KMS-11 (cell line): ENCODE measurements around the gene KIF3B.
"Not testable (repeated sequence)": the region's sequence is repeated elsewhere in the genome, so short reads cannot be mapped to it uniquely, and the experiment has no call there.

Experiments used
- H2AFZ ChIP-seq: fragments of 200-600 bp; sonication (generic); 2 replicates; pipeline ENCODE4 v1.6.1; 2016; ENCODE audit warnings: antibody characterized with exemption, mixed run types, low read depth
- H3K27ac ChIP-seq: fragments of 200-600 bp; sonication (generic); 2 replicates; pipeline ENCODE4 v1.6.1; 2016; ENCODE audit warnings: mild to moderate bottlenecking, mixed run types
- H3K27me3 ChIP-seq: fragments of 200-600 bp; sonication (generic); 2 replicates; pipeline ENCODE4 v1.6.1; 2017; ENCODE audit warnings: mild to moderate bottlenecking, low read depth, mixed run types, moderate library complexity; ENCODE audit not compliant: insufficient read depth
- H3K36me3 ChIP-seq: fragments of 200-600 bp; sonication (generic); 2 replicates; pipeline ENCODE4 v1.6.1; 2017; ENCODE audit warnings: mild to moderate bottlenecking, mixed run types; ENCODE audit not compliant: insufficient read depth
- H3K4me1 ChIP-seq: fragments of 200-600 bp; sonication (generic); 2 replicates; pipeline ENCODE4 v1.6.1; 2016; ENCODE audit warnings: mild to moderate bottlenecking, low read depth, mixed run types; ENCODE audit not compliant: poor library complexity, severe bottlenecking
- H3K4me2 ChIP-seq: fragments of 200-600 bp; sonication (generic); 2 replicates; pipeline ENCODE4 v1.7.0; 2016; ENCODE audit warnings: mild to moderate bottlenecking, mixed run types
- H3K4me3 ChIP-seq: fragments of 200-600 bp; sonication (generic); IDR thresholded peaks from 2 replicates; pipeline ENCODE4 v1.6.1; 2017; ENCODE audit warnings: low read depth, low read length, mixed read lengths; ENCODE audit not compliant: insufficient read depth
- H3K79me2 ChIP-seq: fragments of 200-600 bp; sonication (generic); 2 replicates; pipeline ENCODE4 v1.6.1; 2016; ENCODE audit warnings: low read depth, mixed run types; ENCODE audit not compliant: insufficient read depth
- H3K9ac ChIP-seq: fragments of 200-600 bp; sonication (generic); 2 replicates; pipeline ENCODE4 v1.6.1; 2016; ENCODE audit warnings: mild to moderate bottlenecking, mixed run types
- H4K20me1 ChIP-seq: fragments of 200-600 bp; sonication (generic); 2 replicates; pipeline ENCODE4 v1.6.1; 2016; ENCODE audit warnings: mild to moderate bottlenecking, mixed run types; ENCODE audit not compliant: insufficient read depth
- CTCF ChIP-seq: fragments of 200-600 bp; sonication (generic); conservative IDR thresholded peaks from 2 replicates; pipeline ENCODE4 v1.6.1; 2017; ENCODE audit warnings: low read depth, mild to moderate bottlenecking, antibody characterized with exemption, low read length, moderate library complexity, mixed read lengths

Gene KIF3B

GRCh38 chr20:32380745-32381144 lies 103.3 kb downstream of the KIF3B start:
- TF ChIP-seq CTCF, result no peak
- Histone ChIP-seq H3K79me2 (peaks cover 29% of the 10 kb centered on the region; the same call in 1 of the 2 replicates), H4K20me1 (no peaks in the 10 kb centered on the region), H3K36me3 (no peaks in the 10 kb centered on the region; the same call in 1 of the 2 replicates), H3K9ac (no peak overlapping the region), H2AFZ (no peak overlapping the region), H3K4me2 (no peak overlapping the region), H3K4me3 (no peak overlapping the region), H3K4me1 (peaks cover 3% of the 10 kb centered on the region), H3K27ac (no peak overlapping the region), H3K27me3 (no peaks in the 10 kb centered on the region)

- H3K4me3 ChIP-seq, result no peak overlapping the region
- H3K4me1 ChIP-seq, result peaks cover 19% of the 10 kb centered on the region
- no peaks in the 10 kb centered on the region for H3K27me3 ChIP-seq
- H3K4me2 ChIP-seq, result no peak overlapping the region
- no peak overlapping the region for H2AFZ ChIP-seq
- H4K20me1 ChIP-seq, result no peaks in the 10 kb centered on the region
- H3K27ac ChIP-seq, result no peak overlapping the region
- peaks cover 34% of the 10 kb centered on the region; the same call in 1 of the 2 replicates for H3K79me2 ChIP-seq
- H3K9ac ChIP-seq, result no peak overlapping the region
- no peak for TF ChIP-seq CTCF
- no peaks in the 10 kb centered on the region; the same call in 1 of the 2 replicates for H3K36me3 ChIP-seq
These were observed 104.9 kb downstream of the KIF3B start for GRCh38 chr20:32382102-32382950.

- peaks cover 32% of the 10 kb centered on the region; the same call in 1 of the 2 replicates for H3K79me2 ChIP-seq
- not testable (repeated sequence) for H3K4me3 ChIP-seq, H2AFZ ChIP-seq, H4K20me1 ChIP-seq, H3K27me3 ChIP-seq, H3K9ac ChIP-seq, H3K27ac ChIP-seq, H3K4me2 ChIP-seq, H3K36me3 ChIP-seq
- H3K4me1 ChIP-seq, result peaks cover 24% of the 10 kb centered on the region
These were observed 106.0 kb downstream of the KIF3B start for GRCh38 chr20:32383441-32383840.
